ENCODE results near the gene CHAC1.

DNA sequence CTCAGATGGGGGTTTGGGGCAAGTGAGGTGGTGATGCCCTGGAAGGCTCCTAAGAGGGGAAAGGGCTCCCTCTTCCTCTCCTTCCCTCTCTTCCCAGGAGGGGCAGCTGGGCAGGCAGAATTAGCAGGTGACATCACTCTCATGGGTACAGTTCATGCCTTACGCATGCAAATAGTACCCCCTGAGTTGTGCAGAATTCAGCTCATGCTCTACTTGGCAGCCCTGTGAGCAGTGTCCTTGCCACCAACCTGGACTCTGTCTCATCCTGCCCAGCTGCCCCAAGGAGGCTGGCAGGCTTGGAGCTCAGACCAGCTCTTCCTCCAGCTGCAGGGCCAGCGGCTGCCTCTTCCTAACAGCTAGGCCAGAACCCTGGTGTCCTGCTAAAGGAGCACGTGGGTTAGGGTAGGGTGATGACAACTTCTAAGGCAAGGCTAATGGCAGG lies 3.3 kb downstream of the CHAC1 start:
- TF ChIP-seq POLR2A (IDR thresholded peaks at IDR 0.05), result no peak
- TF ChIP-seq CTCF (IDR thresholded peaks at IDR 0.05), result no peak
